ENCODE data around the gene ARHGAP10.

ARHGAP10 gene

DNA sequence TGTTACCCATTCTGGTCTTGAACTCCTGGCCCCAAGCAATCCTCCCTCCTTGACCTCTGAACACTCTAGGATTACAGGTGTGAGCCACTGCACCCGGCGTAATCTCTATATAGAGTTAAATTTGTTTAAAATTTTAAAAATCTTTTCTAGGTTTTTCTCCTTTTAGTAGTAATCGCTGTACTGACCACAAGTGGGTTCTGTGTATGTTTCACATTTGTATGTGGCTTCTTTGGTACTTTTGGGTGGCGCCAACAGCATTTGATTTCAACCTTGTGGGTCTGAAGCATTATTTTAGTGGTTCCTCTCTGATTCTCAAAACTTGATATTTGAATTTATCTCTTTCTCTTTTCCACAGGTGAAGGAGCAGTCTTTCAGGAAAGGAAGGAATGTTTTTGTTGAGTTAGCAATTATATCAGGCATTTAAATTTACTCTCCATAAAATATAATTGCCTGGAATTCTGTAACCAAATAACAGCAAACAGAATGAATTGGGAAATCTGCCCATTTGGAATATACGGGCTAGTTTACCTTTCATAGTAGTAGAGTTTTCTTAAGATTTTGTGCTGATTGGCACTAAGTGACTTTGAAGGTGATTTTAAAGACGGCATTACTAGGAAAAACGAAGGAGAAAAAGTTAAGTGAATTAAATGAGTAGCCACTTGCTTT is 29.5 kb downstream of the ARHGAP10 start:
- no peak for DNase-seq (ENCODE audit: extremely low spot score)
- TF ChIP-seq, protein P1, sequence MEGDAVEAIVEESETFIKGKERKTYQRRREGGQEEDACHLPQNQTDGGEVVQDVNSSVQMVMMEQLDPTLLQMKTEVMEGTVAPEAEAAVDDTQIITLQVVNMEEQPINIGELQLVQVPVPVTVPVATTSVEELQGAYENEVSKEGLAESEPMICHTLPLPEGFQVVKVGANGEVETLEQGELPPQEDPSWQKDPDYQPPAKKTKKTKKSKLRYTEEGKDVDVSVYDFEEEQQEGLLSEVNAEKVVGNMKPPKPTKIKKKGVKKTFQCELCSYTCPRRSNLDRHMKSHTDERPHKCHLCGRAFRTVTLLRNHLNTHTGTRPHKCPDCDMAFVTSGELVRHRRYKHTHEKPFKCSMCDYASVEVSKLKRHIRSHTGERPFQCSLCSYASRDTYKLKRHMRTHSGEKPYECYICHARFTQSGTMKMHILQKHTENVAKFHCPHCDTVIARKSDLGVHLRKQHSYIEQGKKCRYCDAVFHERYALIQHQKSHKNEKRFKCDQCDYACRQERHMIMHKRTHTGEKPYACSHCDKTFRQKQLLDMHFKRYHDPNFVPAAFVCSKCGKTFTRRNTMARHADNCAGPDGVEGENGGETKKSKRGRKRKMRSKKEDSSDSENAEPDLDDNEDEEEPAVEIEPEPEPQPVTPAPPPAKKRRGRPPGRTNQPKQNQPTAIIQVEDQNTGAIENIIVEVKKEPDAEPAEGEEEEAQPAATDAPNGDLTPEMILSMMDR (IDR thresholded peaks at IDR 0.05; ENCODE audit: control extremely low read depth, extremely low read depth, low read depth, missing control alignments): no peak
- ChIA-PET CTCF (no interaction called here), POLR2A (no interaction called here)

DNA sequence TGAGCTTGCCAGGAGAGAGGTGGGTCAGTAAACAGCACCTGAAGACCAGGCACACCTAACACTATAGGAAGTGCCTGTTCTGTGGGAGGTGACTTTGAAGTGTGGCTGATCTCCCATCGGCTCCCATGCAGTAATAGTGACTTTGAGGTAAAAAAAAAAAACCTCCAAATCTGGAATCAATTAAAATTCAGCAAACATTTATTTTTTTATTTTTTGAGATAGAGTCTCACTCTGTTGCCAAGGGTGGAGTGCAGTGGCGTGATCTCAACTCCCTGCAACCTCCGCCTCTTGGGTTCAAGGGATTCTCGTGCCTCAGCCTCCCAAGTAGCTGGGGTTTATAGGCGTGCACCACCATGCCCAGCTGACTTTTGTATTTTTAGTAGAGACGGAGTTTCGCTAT is 32.4 kb downstream of the ARHGAP10 start:
- TF ChIP-seq, protein P1 (IDR thresholded peaks at IDR 0.05; ENCODE audit: control extremely low read depth, extremely low read depth, low read depth, missing control alignments): no peak
- POLR2A ChIA-PET: no interaction called here
- CTCF ChIA-PET: interaction anchor here (0.8 to 3.3 kb wide), 9 partner anchors 9 to 102 kb away, joined by 3 to 16 read pairs (median 3); no protein-coding TSS in a partner anchor
- no peak for DNase-seq (ENCODE audit: extremely low spot score)

DNA sequence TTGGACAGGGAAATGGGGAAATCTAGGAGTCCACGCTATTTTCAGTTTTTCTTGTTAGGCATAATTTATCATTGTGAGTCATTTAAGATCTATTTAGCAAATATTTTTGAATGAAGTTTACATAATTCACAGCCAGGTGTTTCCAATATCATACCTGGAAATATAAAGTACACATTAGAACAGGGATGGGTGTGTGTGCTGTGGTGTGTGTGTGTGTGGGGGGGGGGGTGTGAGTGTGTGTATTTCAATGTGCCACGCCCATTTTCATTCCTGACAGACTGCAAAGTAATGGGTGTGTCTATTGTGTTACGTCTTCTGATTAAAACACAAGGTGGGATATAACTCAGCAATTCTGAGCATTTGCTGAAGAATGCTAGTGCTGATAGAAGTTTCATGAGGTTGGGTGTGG is 33.2 kb downstream of the ARHGAP10 start:
- POLR2A ChIA-PET: no interaction called here
- DNase-seq (ENCODE audit: extremely low spot score): no peak
- CTCF ChIA-PET: interaction anchor here (1.1 to 3.3 kb wide), 6 partner anchors 9 to 102 kb away, joined by 3 to 16 read pairs (median 5); no protein-coding TSS in a partner anchor
- TF ChIP-seq, protein P1 (IDR thresholded peaks at IDR 0.05; ENCODE audit: control extremely low read depth, extremely low read depth, low read depth, missing control alignments): no peak

DNA sequence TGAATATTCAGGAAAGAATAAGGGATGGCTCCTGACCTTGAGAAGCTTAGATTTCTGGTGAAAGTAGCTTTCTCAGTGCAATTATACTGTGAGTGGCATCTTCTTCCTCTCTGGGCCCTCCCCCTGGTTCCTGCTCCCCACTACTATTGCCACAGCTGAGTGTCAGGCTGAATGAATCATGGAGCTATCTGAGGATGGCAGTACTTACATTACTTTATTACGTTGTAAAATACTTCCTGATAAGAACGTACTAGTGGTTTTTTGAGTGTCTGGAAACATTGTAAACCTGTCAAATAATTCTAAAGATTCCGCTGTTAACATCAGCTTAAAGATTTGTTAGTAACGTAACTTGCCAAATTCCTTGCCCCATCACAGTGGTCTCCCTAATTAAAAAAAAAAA is 36.2 kb downstream of the ARHGAP10 start:
- ChIA-PET POLR2A (interaction anchor here (0.7 kb wide), 1 partner anchor 54 kb away, joined by 3 read pairs; no protein-coding TSS in a partner anchor), CTCF (interaction anchor here (1.3 to 2.9 kb wide), 3 partner anchors 10 to 98 kb away, joined by 5 to 12 read pairs (median 5); no protein-coding TSS in a partner anchor)
- DNase-seq (ENCODE audit: extremely low spot score): no peak
- TF ChIP-seq, protein P1 (IDR thresholded peaks at IDR 0.05; ENCODE audit: control extremely low read depth, extremely low read depth, low read depth, missing control alignments): no peak

- TF ChIP-seq, protein P1 (IDR thresholded peaks at IDR 0.05; ENCODE audit: control extremely low read depth, extremely low read depth, low read depth, missing control alignments): no peak
- ChIA-PET CTCF (interaction anchor here (1.5 to 2.2 kb wide), 2 partner anchors 12 to 97 kb away, joined by 6 to 8 read pairs; no protein-coding TSS in a partner anchor), POLR2A (no interaction called here)
- no peak for DNase-seq (ENCODE audit: extremely low spot score)
Observed at GRCh38 chr4:147769386-147769785, 37.5 kb downstream of the ARHGAP10 start.

DNA sequence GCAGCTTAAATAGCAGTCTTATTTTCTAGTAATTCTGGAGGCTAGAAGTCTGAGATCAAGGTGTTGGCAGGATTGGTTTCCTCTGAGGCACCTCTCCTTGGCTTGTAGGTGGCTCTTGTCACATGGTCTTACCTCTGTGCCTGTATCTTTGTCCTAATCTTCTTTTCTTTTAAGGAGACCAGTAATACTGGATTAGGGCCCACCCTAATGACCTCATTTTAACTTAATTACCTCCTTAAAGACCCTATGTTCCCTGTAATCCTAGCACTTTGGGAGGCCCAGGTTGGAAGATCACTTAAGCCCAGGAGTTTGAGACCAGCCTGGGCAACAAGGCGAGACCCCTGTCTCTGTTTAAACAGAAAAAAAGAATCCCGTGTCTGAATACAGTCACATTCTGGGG is 38.9 kb downstream of the ARHGAP10 start:
- DNase-seq (ENCODE audit: extremely low spot score): no peak
- CTCF ChIA-PET: interaction anchor here (1.1 to 2.2 kb wide), 3 partner anchors 13 to 104 kb away, joined by 3 to 8 read pairs (median 6); no protein-coding TSS in a partner anchor
- TF ChIP-seq, protein P1 (IDR thresholded peaks at IDR 0.05; ENCODE audit: control extremely low read depth, extremely low read depth, low read depth, missing control alignments): no peak
- POLR2A ChIA-PET: no interaction called here

All from GM10248 (cell line).